Astrocyte of the spinal cord (primary cell): ENCODE data around the gene OMG.
"Not testable (repeated sequence)": the region's sequence is repeated elsewhere in the genome, so short reads cannot be mapped to it uniquely, and the experiment has no call there.

Experiments used
- DNase-seq: peaks from one replicate; pipeline ENCODE4 v3.0.0; 2011; ENCODE audit warnings: low read depth, low spot score
- H3K4me3 ChIP-seq: 2 replicates; pipeline ENCODE4 v1.5.1; 2011; ENCODE audit warnings: low read depth, mild to moderate bottlenecking, low read length, moderate library complexity
- CTCF ChIP-seq: IDR thresholded peaks from 2 replicates; pipeline ENCODE4 v1.5.1; 2012; ENCODE audit warnings: low read depth, mild to moderate bottlenecking, low read length, inconsistent platforms
- in situ Hi-C: cut with HindIII; loops from 2 replicates; pipeline ENCODE4 v1.10.0; 2017; ENCODE audit warnings: low sequenced_read_pairs

Gene OMG

GRCh38 chr17:31297090-31297489 is at the start of gene OMG:
OMG (minus strand) TSS chr17:31297239; CDS start chr17:31296331, 908 bp downstream.
- DNase-seq = no peak
- in situ Hi-C loops = no loop called here
- H3K4me3 ChIP-seq = no peak within 1 kb of the TSS
- no peak for TF ChIP-seq CTCF

- in situ Hi-C loops, H3K4me3 ChIP-seq, DNase-seq: not testable (repeated sequence)
These were observed 48.2 kb upstream of the OMG start for GRCh38 chr17:31345191-31345747.

GRCh38 chr17:31339906-31340661 is 43.0 kb upstream of the OMG start:
- TF ChIP-seq CTCF = no peak
- in situ Hi-C loops = no loop called here
- no peak overlapping the region for H3K4me3 ChIP-seq
- peak; percentile 75 for DNase-seq

- H3K4me3 ChIP-seq = no peak overlapping the region
- no peak for TF ChIP-seq CTCF
- in situ Hi-C loops = no loop called here
- DNase-seq = no peak
These were observed 32.2 kb upstream of the OMG start for GRCh38 chr17:31329221-31329620.

GRCh38 chr17:31328160-31328535 is 31.1 kb upstream of the OMG start:
- no peak overlapping the region for H3K4me3 ChIP-seq
- TF ChIP-seq CTCF = no peak
- in situ Hi-C loops = no loop called here
- no peak for DNase-seq

- DNase-seq = peak; percentile 91
- in situ Hi-C loops = no loop called here
- no peak overlapping the region for H3K4me3 ChIP-seq
- TF ChIP-seq CTCF = no peak
These were observed 30.6 kb upstream of the OMG start for GRCh38 chr17:31327534-31328159.

- H3K4me3 ChIP-seq = no peak overlapping the region
- in situ Hi-C loops = no loop called here
- no peak for DNase-seq
- TF ChIP-seq CTCF = no peak
These were observed 26.5 kb upstream of the OMG start for GRCh38 chr17:31323551-31323950.
